SU-DHL-6 (cell line): Measurements from ENCODE around the gene RSPRY1.

Source experiments
- H2AFZ ChIP-seq: fragments of 200-600 bp; sonication (generic); 2 replicates; pipeline ENCODE4 v1.6.1; 2014; ENCODE audit warnings: low read depth, mild to moderate bottlenecking, moderate library complexity, mixed read lengths, antibody characterized with exemption, low read length; ENCODE audit not compliant: severe bottlenecking
- H3F3A ChIP-seq: fragments of 200-600 bp; shearing (Covaris generic); 2 replicates; pipeline ENCODE4 v1.6.0; 2016; ENCODE audit warnings: antibody characterized with exemption, mild to moderate bottlenecking; ENCODE audit not compliant: insufficient read depth
- H3K27ac ChIP-seq: fragments of 200-600 bp; sonication (generic); 2 replicates; pipeline ENCODE4 v1.5.1; 2016; ENCODE audit warnings: low read depth, mild to moderate bottlenecking, low read length, moderate library complexity, mixed read lengths
- H3K27me3 ChIP-seq: fragments of 200-600 bp; sonication (generic), shearing (Covaris generic); 2 replicates; pipeline ENCODE4 v1.6.0; 2014; ENCODE audit warnings: mild to moderate bottlenecking, low read length
- H3K36me3 ChIP-seq: fragments of 200-600 bp; sonication (generic); 2 replicates; pipeline ENCODE4 v1.6.1; 2014; ENCODE audit warnings: mild to moderate bottlenecking, low read length, mixed read lengths
- H3K4me2 ChIP-seq: fragments of 300-600, 200-600 bp; shearing (Covaris generic), sonication (generic); 2 replicates; pipeline ENCODE4 v1.6.0; 2014; ENCODE audit warnings: low read length, low read depth, mild to moderate bottlenecking; ENCODE audit not compliant: poor library complexity, severe bottlenecking
- H3K4me3 ChIP-seq: fragments of 200-600 bp; sonication (generic); 2 replicates; pipeline ENCODE4 v1.5.1; 2014; ENCODE audit warnings: antibody characterized with exemption, low read length, mild to moderate bottlenecking, mixed read lengths; ENCODE audit not compliant: insufficient read depth, poor library complexity, severe bottlenecking
- H3K79me2 ChIP-seq: fragments of 200-600 bp; sonication (generic); 2 replicates; pipeline ENCODE4 v1.6.1; 2014; ENCODE audit warnings: mild to moderate bottlenecking, low read length, moderate library complexity; ENCODE audit not compliant: insufficient read depth
- H3K9ac ChIP-seq: fragments of 200-600 bp; sonication (generic); 2 replicates; pipeline ENCODE4 v1.7.0; 2014; ENCODE audit warnings: mild to moderate bottlenecking, low read length
- H3K9me2 ChIP-seq: fragments of 200-600 bp; sonication (generic); replicated peaks from 2 replicates; pipeline ENCODE4 v1.6.1; 2014; ENCODE audit warnings: low read length; ENCODE audit not compliant: insufficient read depth
- H3K9me3 ChIP-seq: fragments of 200-600 bp; sonication (generic); 2 replicates; pipeline ENCODE4 v1.6.1; 2014; ENCODE audit warnings: low read length, mixed read lengths; ENCODE audit not compliant: insufficient read depth
- H4K20me1 ChIP-seq: fragments of 200-600 bp; sonication (generic); 2 replicates; pipeline ENCODE4 v1.6.1; 2014; ENCODE audit warnings: low read depth, mild to moderate bottlenecking, antibody characterized with exemption, low read length, moderate library complexity, mixed read lengths
- CTCF ChIP-seq: fragments of 200-600 bp; sonication (generic); IDR thresholded peaks from one replicate; pipeline ENCODE4 v1.5.1; 2017; ENCODE audit warnings: antibody characterized with exemption, mild to moderate bottlenecking, low read length, moderate library complexity; ENCODE audit not compliant: insufficient read depth, poor library complexity, severe bottlenecking
- EZH2phosphoT487 ChIP-seq: fragments of 200-600 bp; sonication (generic), shearing (Covaris generic); conservative IDR thresholded peaks from 2 replicates; pipeline ENCODE4 v1.6.1; 2018; ENCODE audit warnings: mild to moderate bottlenecking, antibody characterized with exemption, low read length, moderate library complexity, mixed read lengths

The RSPRY1 gene

DNA sequence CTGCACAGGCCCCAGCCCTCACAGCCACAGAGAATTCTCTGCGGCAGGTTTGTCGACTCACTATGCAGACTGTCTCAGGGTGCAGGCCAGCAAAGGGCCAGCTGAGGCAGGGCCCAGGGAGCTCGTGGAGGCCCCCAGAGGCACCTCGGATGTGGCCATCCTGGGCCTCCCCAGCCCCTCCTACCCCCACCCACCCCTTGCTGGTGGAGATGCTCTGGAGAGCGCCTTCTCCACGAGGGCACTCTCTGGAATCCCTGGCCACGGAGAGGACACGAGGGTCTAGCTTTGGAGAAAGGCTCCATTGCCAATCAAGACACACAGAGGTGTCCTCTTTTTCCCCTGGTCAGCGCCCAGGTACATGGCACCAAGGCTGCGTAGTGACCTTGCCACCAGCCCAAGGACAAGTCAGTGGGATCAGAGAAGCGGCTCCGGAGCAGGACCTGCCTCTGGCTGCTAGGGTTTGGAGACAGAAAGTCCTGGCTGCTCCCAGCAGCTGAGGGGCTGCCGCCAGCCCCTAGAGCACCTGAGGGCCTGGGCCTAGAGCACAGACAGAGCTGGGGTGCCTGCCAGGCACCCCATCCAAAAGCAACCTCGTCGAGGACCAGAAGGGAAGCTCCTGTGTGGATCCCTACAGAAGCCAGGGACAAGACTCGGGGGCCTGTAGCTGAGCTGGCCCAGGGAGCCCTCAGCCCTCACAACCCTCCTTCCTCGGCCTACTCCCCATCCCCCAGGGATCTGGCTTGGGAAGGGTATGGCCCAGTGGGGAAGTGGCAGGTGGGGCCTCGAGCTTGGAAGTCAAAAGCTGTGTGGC lies 77.6 kb downstream of the RSPRY1 start:
- no peak overlapping the region for H3K4me2 ChIP-seq

GRCh38 chr16:57264381-57264780 lies 78.3 kb downstream of the RSPRY1 start:
- TF ChIP-seq CTCF (no peak), EZH2phosphoT487 (no peak)
- H3K9me3 ChIP-seq = no peaks in the 10 kb centered on the region
- no peaks in the 10 kb centered on the region for H4K20me1 ChIP-seq
- H3K27me3 ChIP-seq = no peaks in the 10 kb centered on the region
- no peaks in the 10 kb centered on the region for H3K36me3 ChIP-seq
- no peak overlapping the region for H3K9ac ChIP-seq
- H3K27ac ChIP-seq = no peak overlapping the region
- H3K4me3 ChIP-seq = no peak overlapping the region
- H3K4me2 ChIP-seq = no peak overlapping the region
- no peak overlapping the region for H2AFZ ChIP-seq
- no peaks in the 10 kb centered on the region for H3K9me2 ChIP-seq
- H3K79me2 ChIP-seq = no peaks in the 10 kb centered on the region
- no peaks in the 10 kb centered on the region for H3F3A ChIP-seq

More for the DNA sequence above, 77.6 kb downstream of the RSPRY1 start:
- Histone ChIP-seq H3K36me3 (no peaks in the 10 kb centered on the region), H3K9me2 (no peaks in the 10 kb centered on the region), H3K27me3 (no peaks in the 10 kb centered on the region), H3K9me3 (no peaks in the 10 kb centered on the region), H3K79me2 (no peaks in the 10 kb centered on the region), H3K27ac (no peak overlapping the region), H3K4me3 (no peak overlapping the region), H3F3A (no peaks in the 10 kb centered on the region), H2AFZ (no peak overlapping the region), H4K20me1 (no peaks in the 10 kb centered on the region), H3K9ac (no peak overlapping the region)
- TF ChIP-seq EZH2phosphoT487 (no peak), CTCF (no peak)

DNA sequence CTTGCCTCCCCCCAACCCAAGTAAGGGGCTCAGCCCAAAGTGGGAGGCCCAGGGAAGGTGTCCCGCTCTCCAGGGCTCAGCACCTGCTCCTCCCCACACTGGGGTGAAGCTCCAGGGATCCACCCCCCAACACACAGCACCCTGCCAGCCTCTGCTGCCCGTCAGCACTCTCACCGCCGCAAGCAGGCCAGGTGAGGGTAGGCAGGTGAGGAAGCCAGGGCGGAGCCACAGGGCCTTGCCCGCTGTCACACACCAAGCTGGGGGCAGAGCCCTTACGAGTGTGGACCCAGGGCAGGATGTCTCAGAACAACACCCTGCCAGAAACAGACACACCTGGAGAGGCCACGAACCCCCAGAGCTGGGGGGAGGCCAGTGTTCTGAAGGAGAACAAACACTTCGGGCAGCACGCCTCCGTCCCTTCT lies 78.8 kb downstream of the RSPRY1 start:
- Histone ChIP-seq H3K27me3 (no peaks in the 10 kb centered on the region), H4K20me1 (no peaks in the 10 kb centered on the region), H3K36me3 (no peaks in the 10 kb centered on the region), H3K27ac (no peak overlapping the region), H3K4me3 (no peak overlapping the region), H3K9ac (no peak overlapping the region), H3K9me2 (no peaks in the 10 kb centered on the region), H3F3A (no peaks in the 10 kb centered on the region), H3K4me2 (no peak overlapping the region), H3K9me3 (no peaks in the 10 kb centered on the region), H3K79me2 (no peaks in the 10 kb centered on the region), H2AFZ (no peak overlapping the region)
- TF ChIP-seq CTCF = no peak
- no peak for TF ChIP-seq EZH2phosphoT487
